GM12878 (cell line): ENCODE measurements around the gene GCA.

Experiments
- CBX5 ChIP-seq: sonication (generic); IDR thresholded peaks from 2 replicates; pipeline ENCODE4 v1.6.1; 2016; ENCODE audit warnings: low read depth, moderate library complexity, mild to moderate bottlenecking, inconsistent platforms
- EED ChIP-seq: sonication (generic); IDR thresholded peaks from 2 replicates; pipeline ENCODE4 v1.6.1; 2016; ENCODE audit warnings: antibody characterized with exemption, low read depth
- EP300 ChIP-seq, 2 experiments: fragments of 150-350 bp in 1 of 2; IDR thresholded peaks; 2 replicates each; pipeline ENCODE4 v1.6.1; 2011 to 2012; ENCODE audit warnings: low read depth in 2 of 2, low read length in 2 of 2, borderline replicate concordance in 1 of 2, improper control_type of control experiment in 1 of 2, inconsistent platforms in 1 of 2; ENCODE audit not compliant: control insufficient read depth in 1 of 2
- EZH2 ChIP-seq: IDR thresholded peaks from 2 replicates; pipeline ENCODE4 v1.6.1; 2012; ENCODE audit warnings: low read depth, mild to moderate bottlenecking, control low read depth, inconsistent platforms, low read length, borderline replicate concordance; ENCODE audit not compliant: control insufficient read depth
- GABPA ChIP-seq: IDR thresholded peaks from 2 replicates; pipeline ENCODE4 v1.6.1; 2014; ENCODE audit warnings: antibody characterized with exemption, low read depth, mild to moderate bottlenecking, inconsistent platforms
- IKZF2 ChIP-seq, 2 experiments: fragments of 450-650 bp; IDR thresholded peaks; 2 replicates each; pipeline ENCODE4 v1.6.1; 2017; ENCODE audit warnings: mild to moderate bottlenecking in 2 of 2, moderate library complexity in 2 of 2
- MYC ChIP-seq: IDR thresholded peaks from 2 replicates; pipeline ENCODE4 v1.6.1; 2011; ENCODE audit warnings: mild to moderate bottlenecking, low read length, moderate library complexity, inconsistent platforms; ENCODE audit not compliant: insufficient read depth, insufficient replicate concordance, insufficient read length, severe bottlenecking
- NFIC ChIP-seq: IDR thresholded peaks from 2 replicates; pipeline ENCODE4 v1.6.1; 2012; ENCODE audit warnings: low read depth, mild to moderate bottlenecking, inconsistent platforms, low read length, moderate library complexity
- POLR2A ChIP-seq: IDR thresholded peaks from 2 replicates; pipeline ENCODE4 v1.6.1; 2011; ENCODE audit warnings: low read depth, mild to moderate bottlenecking, low read length
- SMAD1 ChIP-seq: fragments of 450-650 bp; IDR thresholded peaks from 2 replicates; pipeline ENCODE4 v1.6.1; 2018; ENCODE audit warnings: mild to moderate bottlenecking, low read depth; ENCODE audit not compliant: partially characterized antibody
- STAT3 ChIP-seq: IDR thresholded peaks from 2 replicates; pipeline ENCODE4 v1.6.1; 2011; ENCODE audit warnings: low read depth, low read length, improper control_type of control experiment
- YY1 ChIP-seq: IDR thresholded peaks from 2 replicates; pipeline ENCODE4 v1.6.1; 2011; ENCODE audit warnings: low read depth, mild to moderate bottlenecking, low read length
- TF ChIP-seq, protein P1 (sequence below), 3 experiments: IDR thresholded peaks in 2 of 3; conservative IDR thresholded peaks in 1 of 3; 2 replicates each; pipeline ENCODE4 v1.5.1; 2011; ENCODE audit warnings: low read depth in 3 of 3, low read length in 3 of 3, mild to moderate bottlenecking in 3 of 3, control low read depth in 2 of 3, moderate library complexity in 2 of 3, inconsistent platforms in 1 of 3, mixed read lengths in 1 of 3; ENCODE audit not compliant: control insufficient read depth in 2 of 3, insufficient read depth in 1 of 3; ENCODE audit errors: extremely low read depth in 1 of 3
- TF ChIP-seq, protein P2 (sequence below): fragments of 450-650 bp; formaldehyde crosslinking; IDR thresholded peaks from 2 replicates; pipeline ENCODE4 v1.4.0; 2020; ENCODE audit warnings: mild to moderate bottlenecking, moderate library complexity

DNA sequence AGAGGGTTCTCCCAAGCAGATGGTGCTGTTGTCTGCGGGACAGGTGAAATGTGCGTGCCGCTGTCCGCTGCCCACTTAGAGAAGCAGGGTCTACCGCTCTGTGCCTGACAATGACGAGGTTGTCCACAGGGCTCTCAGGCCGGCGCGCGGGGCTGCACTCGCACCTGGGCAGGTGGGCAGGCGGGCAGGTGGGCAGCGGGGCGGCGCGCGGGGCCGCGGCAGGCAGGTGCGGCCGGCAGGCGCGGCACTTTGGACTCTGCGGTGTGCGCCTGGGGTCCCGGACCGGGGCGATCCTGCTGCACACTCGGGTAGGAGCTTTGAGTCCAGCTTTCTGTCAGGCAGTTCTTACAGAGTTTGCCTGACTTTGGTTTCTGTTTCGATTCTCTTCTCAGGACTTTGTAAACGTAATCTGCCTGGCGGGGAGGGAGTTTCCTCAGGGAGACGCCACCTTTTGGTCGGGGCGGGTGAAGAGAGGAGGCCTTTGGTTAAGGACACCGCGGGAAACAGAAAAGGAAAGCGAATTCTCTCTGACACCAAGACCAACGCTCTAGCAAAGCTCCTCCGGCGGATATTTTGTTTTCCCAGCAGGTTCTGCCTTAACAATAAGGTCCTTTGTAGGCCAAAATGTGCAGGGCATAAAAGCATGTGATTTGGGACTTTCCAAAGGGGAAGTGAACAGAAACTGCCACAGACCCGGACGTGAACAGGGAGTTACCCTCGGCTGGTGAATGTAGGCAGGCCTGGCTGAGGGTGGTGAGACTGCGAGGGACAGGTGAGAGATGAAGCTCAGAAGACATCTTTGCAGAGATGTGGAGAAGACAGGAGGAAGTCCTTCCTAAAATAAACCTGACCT is 25.4 kb upstream of the GCA start, which contains the start of gene IFIH1:
- TF ChIP-seq EP300 (IDR thresholded peaks at IDR 0.05; ENCODE audit: borderline replicate concordance in 1 of 2, control insufficient read depth in 1 of 2, low read depth in 2 of 2, low read length in 2 of 2), result peak; percentile 57 to 80
- TF ChIP-seq, protein P1, sequence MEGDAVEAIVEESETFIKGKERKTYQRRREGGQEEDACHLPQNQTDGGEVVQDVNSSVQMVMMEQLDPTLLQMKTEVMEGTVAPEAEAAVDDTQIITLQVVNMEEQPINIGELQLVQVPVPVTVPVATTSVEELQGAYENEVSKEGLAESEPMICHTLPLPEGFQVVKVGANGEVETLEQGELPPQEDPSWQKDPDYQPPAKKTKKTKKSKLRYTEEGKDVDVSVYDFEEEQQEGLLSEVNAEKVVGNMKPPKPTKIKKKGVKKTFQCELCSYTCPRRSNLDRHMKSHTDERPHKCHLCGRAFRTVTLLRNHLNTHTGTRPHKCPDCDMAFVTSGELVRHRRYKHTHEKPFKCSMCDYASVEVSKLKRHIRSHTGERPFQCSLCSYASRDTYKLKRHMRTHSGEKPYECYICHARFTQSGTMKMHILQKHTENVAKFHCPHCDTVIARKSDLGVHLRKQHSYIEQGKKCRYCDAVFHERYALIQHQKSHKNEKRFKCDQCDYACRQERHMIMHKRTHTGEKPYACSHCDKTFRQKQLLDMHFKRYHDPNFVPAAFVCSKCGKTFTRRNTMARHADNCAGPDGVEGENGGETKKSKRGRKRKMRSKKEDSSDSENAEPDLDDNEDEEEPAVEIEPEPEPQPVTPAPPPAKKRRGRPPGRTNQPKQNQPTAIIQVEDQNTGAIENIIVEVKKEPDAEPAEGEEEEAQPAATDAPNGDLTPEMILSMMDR (IDR thresholded peaks at IDR 0.05 in 2 of 3, conservative IDR thresholded peaks at IDR 0.05 in 1 of 3; ENCODE audit: control insufficient read depth in 2 of 3, extremely low read depth in 1 of 3, insufficient read depth in 1 of 3, low read depth in 3 of 3, low read length in 3 of 3), result peak; percentile 20 to 29 (median 21); a peak in 3 of 6 replicates
- TF ChIP-seq POLR2A, result peak; percentile 80
- peak; percentile 33; the same call in 1 of the 2 replicates for TF ChIP-seq GABPA
- TF ChIP-seq, protein P2, sequence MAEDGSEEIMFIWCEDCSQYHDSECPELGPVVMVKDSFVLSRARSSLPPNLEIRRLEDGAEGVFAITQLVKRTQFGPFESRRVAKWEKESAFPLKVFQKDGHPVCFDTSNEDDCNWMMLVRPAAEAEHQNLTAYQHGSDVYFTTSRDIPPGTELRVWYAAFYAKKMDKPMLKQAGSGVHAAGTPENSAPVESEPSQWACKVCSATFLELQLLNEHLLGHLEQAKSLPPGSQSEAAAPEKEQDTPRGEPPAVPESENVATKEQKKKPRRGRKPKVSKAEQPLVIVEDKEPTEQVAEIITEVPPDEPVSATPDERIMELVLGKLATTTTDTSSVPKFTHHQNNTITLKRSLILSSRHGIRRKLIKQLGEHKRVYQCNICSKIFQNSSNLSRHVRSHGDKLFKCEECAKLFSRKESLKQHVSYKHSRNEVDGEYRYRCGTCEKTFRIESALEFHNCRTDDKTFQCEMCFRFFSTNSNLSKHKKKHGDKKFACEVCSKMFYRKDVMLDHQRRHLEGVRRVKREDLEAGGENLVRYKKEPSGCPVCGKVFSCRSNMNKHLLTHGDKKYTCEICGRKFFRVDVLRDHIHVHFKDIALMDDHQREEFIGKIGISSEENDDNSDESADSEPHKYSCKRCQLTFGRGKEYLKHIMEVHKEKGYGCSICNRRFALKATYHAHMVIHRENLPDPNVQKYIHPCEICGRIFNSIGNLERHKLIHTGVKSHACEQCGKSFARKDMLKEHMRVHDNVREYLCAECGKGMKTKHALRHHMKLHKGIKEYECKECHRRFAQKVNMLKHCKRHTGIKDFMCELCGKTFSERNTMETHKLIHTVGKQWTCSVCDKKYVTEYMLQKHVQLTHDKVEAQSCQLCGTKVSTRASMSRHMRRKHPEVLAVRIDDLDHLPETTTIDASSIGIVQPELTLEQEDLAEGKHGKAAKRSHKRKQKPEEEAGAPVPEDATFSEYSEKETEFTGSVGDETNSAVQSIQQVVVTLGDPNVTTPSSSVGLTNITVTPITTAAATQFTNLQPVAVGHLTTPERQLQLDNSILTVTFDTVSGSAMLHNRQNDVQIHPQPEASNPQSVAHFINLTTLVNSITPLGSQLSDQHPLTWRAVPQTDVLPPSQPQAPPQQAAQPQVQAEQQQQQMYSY (CRISPR knock-in tag), result no peak
- TF ChIP-seq MYC, result no peak
- peak; percentile 83; the same call in 1 of the 2 replicates for TF ChIP-seq NFIC
- TF ChIP-seq CBX5, result no peak; the same call in 1 of the 2 replicates
- TF ChIP-seq EED, result peak; percentile 93
- TF ChIP-seq YY1, result peak; percentile 76; the same call in 1 of the 2 replicates
- TF ChIP-seq IKZF2 (IDR thresholded peaks at IDR 0.05), result peak; percentile 95 to 97
- TF ChIP-seq EZH2, result no peak
- no peak for TF ChIP-seq STAT3
- peak; percentile 75 for TF ChIP-seq SMAD1
